Measurements from ENCODE around the gene KAZN.

DNA sequence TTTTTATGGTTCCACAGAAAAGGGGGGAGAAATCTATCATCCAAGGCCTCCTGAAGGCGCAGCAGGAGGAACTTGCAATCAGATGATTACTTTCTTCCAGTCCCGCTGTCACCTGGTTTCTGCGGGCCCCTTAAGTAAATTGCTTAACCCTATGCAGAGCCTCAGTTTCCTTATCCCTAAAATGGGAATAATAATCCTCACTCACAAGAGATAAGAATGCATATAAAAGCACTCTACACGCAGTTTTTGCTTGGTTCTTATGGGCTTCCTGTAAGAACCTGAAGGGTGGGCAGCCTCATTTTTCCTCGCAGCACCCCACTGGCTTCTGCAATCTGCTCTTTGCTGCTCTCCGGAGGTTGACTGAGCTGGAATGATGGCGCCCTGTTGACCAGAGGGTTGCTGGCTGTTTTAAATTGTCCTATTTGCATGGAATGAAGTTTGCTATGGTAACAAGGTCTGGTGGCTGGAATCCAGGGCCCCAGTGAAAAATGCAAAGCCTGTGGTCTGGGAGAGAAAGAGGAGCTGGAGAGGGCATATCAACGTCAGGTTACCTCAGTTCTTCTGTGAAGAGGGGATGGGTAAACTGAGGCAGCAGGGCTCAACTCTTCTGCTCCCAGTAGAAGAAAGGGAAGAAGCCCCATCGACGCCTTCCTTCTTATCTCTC, 1.0 kb upstream of the KAZN start:
- TF ChIP-seq POLR2A (IDR thresholded peaks at IDR 0.05) (no peak), CTCF (IDR thresholded peaks at IDR 0.05) (no peak)

Data from testis (tissue), 2 donors.